Endothelial cell (in vitro differentiated cells): ENCODE results near the gene SLIT1. TPM values are rescaled to one million over a fixed set of nuclear protein-coding genes. Genes with fewer than 3 reads are reported as not detected.

Experiments
- DNase-seq: peaks from one replicate; pipeline ENCODE4 v3.0.0; 2021; ENCODE audit warnings: low spot score
- H3K27ac Mint-ChIP-seq: one replicate; pipeline ENCODE4 v1.8.0; 2021; ENCODE audit warnings: mixed read lengths, inconsistent platforms; ENCODE audit not compliant: unreplicated experiment
- H3K27me3 Mint-ChIP-seq: one replicate; pipeline ENCODE4 v1.8.0; 2021; ENCODE audit warnings: mild to moderate bottlenecking, moderate library complexity, mixed read lengths, inconsistent platforms; ENCODE audit not compliant: unreplicated experiment
- H3K36me3 Mint-ChIP-seq: one replicate; pipeline ENCODE4 v1.8.0; 2021; ENCODE audit warnings: mild to moderate bottlenecking, low read depth, mixed read lengths, inconsistent platforms; ENCODE audit not compliant: unreplicated experiment
- H3K4me1 Mint-ChIP-seq: one replicate; pipeline ENCODE4 v1.8.0; 2021; ENCODE audit warnings: mild to moderate bottlenecking, mixed read lengths, inconsistent platforms; ENCODE audit not compliant: unreplicated experiment
- H3K4me3 Mint-ChIP-seq: one replicate; pipeline ENCODE4 v1.8.0; 2021; ENCODE audit warnings: mild to moderate bottlenecking, mixed read lengths, inconsistent platforms; ENCODE audit not compliant: unreplicated experiment
- H3K9me3 Mint-ChIP-seq: one replicate; pipeline ENCODE4 v1.8.0; 2021; ENCODE audit warnings: mixed read lengths, inconsistent platforms; ENCODE audit not compliant: unreplicated experiment
- CTCF ChIP-seq: fragments of 200-600 bp; sonication (generic); IDR thresholded peaks from one replicate; pipeline ENCODE4 v1.5.0; 2021; ENCODE audit warnings: antibody characterized with exemption; ENCODE audit not compliant: unreplicated experiment
- total RNA-seq: library from RNA; stranded (reverse); fragmentation: NEBNext Ultra II Directional; extraction: Animal tissue kit (Norgen Biotek cat#: 25700); gene quantifications from one replicate; pipeline ENCODE4 v1.2.1, GENCODE V29; 2021; ENCODE audit not compliant: unreplicated experiment

The SLIT1 gene
- total RNA-seq, 1 donor from 2014 or later = 0.54 TPM

GRCh38 chr10:97069026-97069425 is 116.7 kb downstream of the SLIT1 start:
- Mint-ChIP-seq H3K27ac (no peak overlapping the region), H3K4me1 (no peaks in the 10 kb centered on the region), H3K36me3 (no peaks in the 10 kb centered on the region), H3K4me3 (no peak overlapping the region), H3K9me3 (no peaks in the 10 kb centered on the region), H3K27me3 (peaks cover 2% of the 10 kb centered on the region)
- no peak for DNase-seq
- no peak for TF ChIP-seq CTCF

DNA sequence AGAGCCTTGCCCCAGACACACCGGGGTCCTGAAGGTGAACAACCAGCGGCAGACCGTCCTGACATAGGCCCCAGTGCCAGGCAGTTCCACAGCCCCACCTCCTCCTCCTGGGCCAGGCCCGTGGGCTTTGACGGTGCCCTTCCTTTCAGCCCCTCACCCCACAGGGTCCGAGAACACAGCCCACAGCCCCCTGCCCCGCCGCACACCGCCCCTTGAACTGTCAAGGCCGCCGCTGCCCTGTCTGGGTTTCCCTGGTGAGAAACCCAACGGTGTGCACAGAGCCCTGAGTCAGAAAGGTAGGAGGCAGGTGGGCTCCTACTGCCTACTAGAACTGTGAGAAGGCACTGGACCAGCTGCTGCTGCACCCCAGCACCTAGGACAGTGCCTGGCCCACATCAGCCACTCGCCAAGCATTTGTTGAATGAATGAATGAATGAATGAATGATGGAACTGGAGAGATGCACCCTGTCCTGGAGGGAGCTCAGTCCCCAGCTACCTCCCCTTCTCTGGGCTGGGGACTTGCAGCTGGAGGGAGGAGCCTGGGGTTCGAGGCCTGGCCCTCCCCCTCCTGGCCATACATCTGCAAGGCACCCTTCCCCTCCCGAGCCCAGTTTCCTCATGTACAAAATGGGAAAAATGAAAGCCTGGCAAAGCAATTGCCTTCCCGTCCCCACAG is 117.9 kb downstream of the SLIT1 start:
- Mint-ChIP-seq H3K36me3 (no peaks in the 10 kb centered on the region), H3K4me1 (no peaks in the 10 kb centered on the region)

GRCh38 chr10:97066877-97067555 is 118.7 kb downstream of the SLIT1 start:
- no peak for DNase-seq
- H3K9me3 Mint-ChIP-seq = no peaks in the 10 kb centered on the region
- H3K27ac Mint-ChIP-seq = no peak overlapping the region
- no peaks in the 10 kb centered on the region for H3K4me1 Mint-ChIP-seq
- H3K4me3 Mint-ChIP-seq = no peak overlapping the region
- no peak for TF ChIP-seq CTCF
- no peaks in the 10 kb centered on the region for H3K36me3 Mint-ChIP-seq
- peaks cover 4% of the 10 kb centered on the region for H3K27me3 Mint-ChIP-seq

More for the DNA sequence above, 117.9 kb downstream of the SLIT1 start:
- H3K27me3 Mint-ChIP-seq = peaks cover 2% of the 10 kb centered on the region
- no peak overlapping the region for H3K4me3 Mint-ChIP-seq
- no peak for DNase-seq
- TF ChIP-seq CTCF = no peak
- no peak overlapping the region for H3K27ac Mint-ChIP-seq
- H3K9me3 Mint-ChIP-seq = no peaks in the 10 kb centered on the region

DNA sequence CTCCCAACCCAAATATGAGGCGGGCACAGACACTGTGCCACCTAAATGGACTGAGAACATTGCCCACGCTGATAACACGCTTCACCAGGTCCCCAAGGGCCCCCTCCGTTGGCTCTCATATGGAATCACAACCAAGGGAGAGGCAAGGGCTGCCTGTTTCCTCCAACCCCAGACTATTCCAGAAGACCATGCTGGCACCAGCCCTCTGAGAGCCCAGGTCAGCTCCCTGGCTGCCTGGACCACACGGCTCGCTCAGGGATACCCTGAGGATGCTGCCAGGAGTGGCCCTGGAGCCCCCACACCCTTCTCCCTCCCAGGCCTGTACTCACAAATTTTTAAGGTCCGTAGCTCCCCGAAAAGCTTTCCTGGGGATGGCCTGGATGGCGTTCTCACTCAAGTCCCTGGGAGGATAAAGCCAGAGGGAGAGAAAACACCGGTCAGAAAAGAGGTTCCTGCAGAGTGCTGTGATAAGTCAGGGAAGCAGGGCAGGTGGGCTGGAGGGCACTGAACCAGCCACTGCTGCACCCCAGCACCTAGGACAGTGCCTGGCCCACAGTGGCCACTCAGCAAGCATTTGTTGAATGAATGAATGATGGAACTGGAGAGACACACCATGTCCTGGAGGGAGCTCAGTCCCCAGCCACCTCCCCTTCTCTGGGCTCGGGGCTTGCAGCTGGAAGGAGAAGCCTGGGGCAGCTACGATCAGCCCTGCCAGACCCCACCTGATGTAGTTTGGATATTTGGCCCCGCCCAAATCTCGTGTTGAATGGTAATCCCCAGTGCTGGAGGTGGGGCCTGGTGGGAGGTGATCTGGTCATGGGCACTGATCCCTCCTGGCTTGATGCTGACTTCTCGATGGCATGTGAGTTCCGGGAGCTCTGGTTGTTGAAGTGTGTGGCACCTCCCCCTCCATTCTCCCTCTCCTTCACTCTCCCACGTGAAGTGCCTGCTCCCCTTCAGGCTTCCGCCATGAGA is 119.8 kb downstream of the SLIT1 start:
- Mint-ChIP-seq H3K4me3 (no peak overlapping the region), H3K9me3 (no peaks in the 10 kb centered on the region), H3K4me1 (no peaks in the 10 kb centered on the region), H3K27me3 (peaks cover 3% of the 10 kb centered on the region), H3K36me3 (no peaks in the 10 kb centered on the region), H3K27ac (no peak overlapping the region)
- no peak for DNase-seq
- no peak for TF ChIP-seq CTCF
